SU-DHL-6 (cell line): Measurements from ENCODE around the gene PRCD.
A peak's percentile ranks its signal among the peaks of the same experiment; 100 is the strongest.

ENCODE experiments used
- H2AFZ ChIP-seq: fragments of 200-600 bp; sonication (generic); 2 replicates; pipeline ENCODE4 v1.6.1; 2014; ENCODE audit warnings: low read depth, mild to moderate bottlenecking, moderate library complexity, mixed read lengths, antibody characterized with exemption, low read length; ENCODE audit not compliant: severe bottlenecking
- H3F3A ChIP-seq: fragments of 200-600 bp; shearing (Covaris generic); 2 replicates; pipeline ENCODE4 v1.6.0; 2016; ENCODE audit warnings: antibody characterized with exemption, mild to moderate bottlenecking; ENCODE audit not compliant: insufficient read depth
- H3K27ac ChIP-seq: fragments of 200-600 bp; sonication (generic); 2 replicates; pipeline ENCODE4 v1.5.1; 2016; ENCODE audit warnings: low read depth, mild to moderate bottlenecking, low read length, moderate library complexity, mixed read lengths
- H3K27me3 ChIP-seq: fragments of 200-600 bp; sonication (generic), shearing (Covaris generic); 2 replicates; pipeline ENCODE4 v1.6.0; 2014; ENCODE audit warnings: mild to moderate bottlenecking, low read length
- H3K36me3 ChIP-seq: fragments of 200-600 bp; sonication (generic); 2 replicates; pipeline ENCODE4 v1.6.1; 2014; ENCODE audit warnings: mild to moderate bottlenecking, low read length, mixed read lengths
- H3K4me2 ChIP-seq: fragments of 300-600, 200-600 bp; shearing (Covaris generic), sonication (generic); 2 replicates; pipeline ENCODE4 v1.6.0; 2014; ENCODE audit warnings: low read length, low read depth, mild to moderate bottlenecking; ENCODE audit not compliant: poor library complexity, severe bottlenecking
- H3K4me3 ChIP-seq: fragments of 200-600 bp; sonication (generic); 2 replicates; pipeline ENCODE4 v1.5.1; 2014; ENCODE audit warnings: antibody characterized with exemption, low read length, mild to moderate bottlenecking, mixed read lengths; ENCODE audit not compliant: insufficient read depth, poor library complexity, severe bottlenecking
- H3K79me2 ChIP-seq: fragments of 200-600 bp; sonication (generic); 2 replicates; pipeline ENCODE4 v1.6.1; 2014; ENCODE audit warnings: mild to moderate bottlenecking, low read length, moderate library complexity; ENCODE audit not compliant: insufficient read depth
- H3K9ac ChIP-seq: fragments of 200-600 bp; sonication (generic); 2 replicates; pipeline ENCODE4 v1.7.0; 2014; ENCODE audit warnings: mild to moderate bottlenecking, low read length
- H3K9me2 ChIP-seq: fragments of 200-600 bp; sonication (generic); replicated peaks from 2 replicates; pipeline ENCODE4 v1.6.1; 2014; ENCODE audit warnings: low read length; ENCODE audit not compliant: insufficient read depth
- H3K9me3 ChIP-seq: fragments of 200-600 bp; sonication (generic); 2 replicates; pipeline ENCODE4 v1.6.1; 2014; ENCODE audit warnings: low read length, mixed read lengths; ENCODE audit not compliant: insufficient read depth
- H4K20me1 ChIP-seq: fragments of 200-600 bp; sonication (generic); 2 replicates; pipeline ENCODE4 v1.6.1; 2014; ENCODE audit warnings: low read depth, mild to moderate bottlenecking, antibody characterized with exemption, low read length, moderate library complexity, mixed read lengths
- CTCF ChIP-seq: fragments of 200-600 bp; sonication (generic); IDR thresholded peaks from one replicate; pipeline ENCODE4 v1.5.1; 2017; ENCODE audit warnings: antibody characterized with exemption, mild to moderate bottlenecking, low read length, moderate library complexity; ENCODE audit not compliant: insufficient read depth, poor library complexity, severe bottlenecking
- EZH2phosphoT487 ChIP-seq: fragments of 200-600 bp; sonication (generic), shearing (Covaris generic); conservative IDR thresholded peaks from 2 replicates; pipeline ENCODE4 v1.6.1; 2018; ENCODE audit warnings: mild to moderate bottlenecking, antibody characterized with exemption, low read length, moderate library complexity, mixed read lengths

PRCD gene

GRCh38 chr17:76495663-76496400, 44.0 kb upstream of the PRCD start:
- Histone ChIP-seq H3K9ac (no peak overlapping the region), H4K20me1 (no peaks in the 10 kb centered on the region), H3K9me3 (no peaks in the 10 kb centered on the region), H3K36me3 (no peaks in the 10 kb centered on the region), H3K4me3 (no peak overlapping the region), H2AFZ (no peak overlapping the region), H3K27ac (peak overlapping the region; percentile 53), H3K4me2 (no peak overlapping the region), H3K9me2 (no peaks in the 10 kb centered on the region), H3K27me3 (no peaks in the 10 kb centered on the region), H3K79me2 (peaks cover 32% of the 10 kb centered on the region), H3F3A (peaks cover 30% of the 10 kb centered on the region)
- no peak for TF ChIP-seq EZH2phosphoT487
- no peak for TF ChIP-seq CTCF

GRCh38 chr17:76496464-76496863, 43.4 kb upstream of the PRCD start:
- no peak for TF ChIP-seq EZH2phosphoT487
- no peak for TF ChIP-seq CTCF
- Histone ChIP-seq H3K79me2 (peaks cover 35% of the 10 kb centered on the region), H3K9ac (no peak overlapping the region), H3K36me3 (no peaks in the 10 kb centered on the region), H3F3A (peaks cover 29% of the 10 kb centered on the region), H3K27ac (peak overlapping the region; percentile 28; the same call in 1 of the 2 replicates), H3K27me3 (no peaks in the 10 kb centered on the region), H2AFZ (no peak overlapping the region), H3K4me2 (no peak overlapping the region), H3K9me2 (no peaks in the 10 kb centered on the region), H3K4me3 (no peak overlapping the region), H3K9me3 (no peaks in the 10 kb centered on the region), H4K20me1 (no peaks in the 10 kb centered on the region)

GRCh38 chr17:76497699-76497978, 42.2 kb upstream of the PRCD start:
- no peaks in the 10 kb centered on the region for H3K36me3 ChIP-seq
- no peak overlapping the region for H3K4me3 ChIP-seq
- peaks cover 35% of the 10 kb centered on the region for H3K79me2 ChIP-seq
- H3K9me2 ChIP-seq: no peaks in the 10 kb centered on the region
- no peaks in the 10 kb centered on the region for H3K9me3 ChIP-seq
- peaks cover 19% of the 10 kb centered on the region for H3F3A ChIP-seq
- H3K27me3 ChIP-seq: no peaks in the 10 kb centered on the region
- peak overlapping the region; percentile 9 for H3K4me2 ChIP-seq
- no peak overlapping the region for H2AFZ ChIP-seq
- H4K20me1 ChIP-seq: no peaks in the 10 kb centered on the region
- peak overlapping the region; percentile 39; the same call in 1 of the 2 replicates for H3K27ac ChIP-seq
- no peak overlapping the region for H3K9ac ChIP-seq
- TF ChIP-seq EZH2phosphoT487: no peak
